Measurements from ENCODE around the gene AKAP9.

GRCh38 chr7:91916051-91916440 lies 24.6 kb upstream of the AKAP9 start:
- TF ChIP-seq CTCF (IDR thresholded peaks at IDR 0.05; ENCODE audit: low read depth, low read length) (no peak), POLR2A (IDR thresholded peaks at IDR 0.05; ENCODE audit: extremely low read depth, insufficient read length) (no peak), MAX (IDR thresholded peaks at IDR 0.05; ENCODE audit: low read depth, low read length) (no peak)
